ENCODE results near the gene ZNF516.

DNA sequence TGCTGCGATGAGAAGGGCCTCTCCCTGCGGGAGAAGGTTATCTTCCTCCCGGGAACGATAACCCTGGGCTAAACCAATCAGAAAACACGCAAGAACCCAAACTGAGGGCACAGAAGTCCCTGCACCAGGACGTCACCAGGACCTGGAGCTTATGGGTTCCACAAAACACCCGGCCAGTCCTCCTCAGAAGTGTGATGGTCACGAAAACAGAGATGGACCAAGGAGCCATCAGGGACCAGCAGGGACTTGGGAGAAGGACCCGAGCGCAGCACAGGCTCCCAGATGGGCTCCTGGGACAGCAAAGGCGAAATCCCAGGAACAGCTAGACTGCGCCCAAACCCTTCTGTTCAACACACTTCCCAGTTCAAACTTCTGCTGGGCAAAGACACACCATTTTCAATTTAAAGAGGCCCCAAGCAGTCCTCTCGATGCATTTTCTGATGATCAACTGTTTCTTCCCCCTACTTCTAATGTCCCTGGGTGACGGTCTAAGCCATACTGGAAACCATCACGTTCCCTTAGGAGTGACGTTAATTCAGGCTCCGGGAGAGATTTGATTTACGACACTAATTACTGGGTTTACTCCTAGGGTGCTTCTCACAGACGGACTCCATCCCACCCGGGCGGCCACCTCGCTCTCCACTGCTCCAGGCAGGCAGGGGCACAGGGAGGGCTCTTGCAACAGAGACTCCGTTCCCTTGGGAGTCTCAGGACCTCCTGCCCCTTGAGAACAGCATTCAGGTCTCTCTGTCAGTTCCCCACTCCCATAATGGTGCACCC, 29.2 kb downstream of the ZNF516 start:
- TF ChIP-seq, protein P1, sequence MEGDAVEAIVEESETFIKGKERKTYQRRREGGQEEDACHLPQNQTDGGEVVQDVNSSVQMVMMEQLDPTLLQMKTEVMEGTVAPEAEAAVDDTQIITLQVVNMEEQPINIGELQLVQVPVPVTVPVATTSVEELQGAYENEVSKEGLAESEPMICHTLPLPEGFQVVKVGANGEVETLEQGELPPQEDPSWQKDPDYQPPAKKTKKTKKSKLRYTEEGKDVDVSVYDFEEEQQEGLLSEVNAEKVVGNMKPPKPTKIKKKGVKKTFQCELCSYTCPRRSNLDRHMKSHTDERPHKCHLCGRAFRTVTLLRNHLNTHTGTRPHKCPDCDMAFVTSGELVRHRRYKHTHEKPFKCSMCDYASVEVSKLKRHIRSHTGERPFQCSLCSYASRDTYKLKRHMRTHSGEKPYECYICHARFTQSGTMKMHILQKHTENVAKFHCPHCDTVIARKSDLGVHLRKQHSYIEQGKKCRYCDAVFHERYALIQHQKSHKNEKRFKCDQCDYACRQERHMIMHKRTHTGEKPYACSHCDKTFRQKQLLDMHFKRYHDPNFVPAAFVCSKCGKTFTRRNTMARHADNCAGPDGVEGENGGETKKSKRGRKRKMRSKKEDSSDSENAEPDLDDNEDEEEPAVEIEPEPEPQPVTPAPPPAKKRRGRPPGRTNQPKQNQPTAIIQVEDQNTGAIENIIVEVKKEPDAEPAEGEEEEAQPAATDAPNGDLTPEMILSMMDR (IDR thresholded peaks at IDR 0.05; ENCODE audit: low read length), result no peak
- TF ChIP-seq EZH2 (IDR thresholded peaks at IDR 0.05; ENCODE audit: borderline replicate concordance, low read length), result no peak

Measured in OCI-LY1 (cell line).